ENCODE measurements around the gene SUZ12.
"Not testable (repeated sequence)": the region's sequence is repeated elsewhere in the genome, so short reads cannot be mapped to it uniquely, and the experiment has no call there.

The SUZ12 gene

GRCh38 chr17:32020943-32021614 lies 84.3 kb downstream of the SUZ12 start:
- in situ Hi-C loops (cut with HindIII; ENCODE audit: low pct_ligation_motif_present, low pct_unique_long_range_greater_than_20kb, low sequenced_read_pairs): loop anchor here (25.0 kb wide), 1 partner anchor 116 kb away; the partner anchor contains the start of gene RHOT1
- no peak for DNase-seq

- no peak for DNase-seq
- in situ Hi-C loops (cut with HindIII; ENCODE audit: low pct_ligation_motif_present, low pct_unique_long_range_greater_than_20kb, low sequenced_read_pairs): loop anchor here (25.0 kb wide), 1 partner anchor 116 kb away; the partner anchor contains the start of gene RHOT1
Observed at GRCh38 chr17:32021615-32021955, 84.8 kb downstream of the SUZ12 start.

GRCh38 chr17:32022554-32022953 lies 85.7 kb downstream of the SUZ12 start:
- in situ Hi-C loops (cut with HindIII; ENCODE audit: low pct_ligation_motif_present, low pct_unique_long_range_greater_than_20kb, low sequenced_read_pairs): loop anchor here (25.0 kb wide), 1 partner anchor 115 kb away; the partner anchor contains the start of gene RHOT1
- DNase-seq: not testable (repeated sequence)

- in situ Hi-C loops (cut with HindIII; ENCODE audit: low pct_ligation_motif_present, low pct_unique_long_range_greater_than_20kb, low sequenced_read_pairs); DNase-seq: not testable (repeated sequence)
Observed at GRCh38 chr17:32027271-32027670, 90.5 kb downstream of the SUZ12 start.

GRCh38 chr17:32033223-32033622 lies 96.4 kb downstream of the SUZ12 start:
- in situ Hi-C loops (cut with HindIII; ENCODE audit: low pct_ligation_motif_present, low pct_unique_long_range_greater_than_20kb, low sequenced_read_pairs): no loop called here
- no peak for DNase-seq

GRCh38 chr17:32033812-32034211 lies 97.0 kb downstream of the SUZ12 start:
- DNase-seq; in situ Hi-C loops (cut with HindIII; ENCODE audit: low pct_ligation_motif_present, low pct_unique_long_range_greater_than_20kb, low sequenced_read_pairs): not testable (repeated sequence)

GRCh38 chr17:32040246-32040645 lies 103.4 kb downstream of the SUZ12 start:
- DNase-seq; in situ Hi-C loops (cut with HindIII; ENCODE audit: low pct_ligation_motif_present, low pct_unique_long_range_greater_than_20kb, low sequenced_read_pairs): not testable (repeated sequence)

GRCh38 chr17:32041306-32041875 lies 104.6 kb downstream of the SUZ12 start:
- in situ Hi-C loops (cut with HindIII; ENCODE audit: low pct_ligation_motif_present, low pct_unique_long_range_greater_than_20kb, low sequenced_read_pairs); DNase-seq: not testable (repeated sequence)

GRCh38 chr17:32042266-32042665 lies 105.5 kb downstream of the SUZ12 start:
- DNase-seq; in situ Hi-C loops (cut with HindIII; ENCODE audit: low pct_ligation_motif_present, low pct_unique_long_range_greater_than_20kb, low sequenced_read_pairs): not testable (repeated sequence)

- DNase-seq; in situ Hi-C loops (cut with HindIII; ENCODE audit: low pct_ligation_motif_present, low pct_unique_long_range_greater_than_20kb, low sequenced_read_pairs): not testable (repeated sequence)
Observed at GRCh38 chr17:32045611-32046010, 108.8 kb downstream of the SUZ12 start.

GRCh38 chr17:32047663-32048062 lies 110.9 kb downstream of the SUZ12 start:
- in situ Hi-C loops (cut with HindIII; ENCODE audit: low pct_ligation_motif_present, low pct_unique_long_range_greater_than_20kb, low sequenced_read_pairs); DNase-seq: not testable (repeated sequence)
